ENCODE measurements around the gene GASK1A.
A peak's percentile ranks its signal among the peaks of the same experiment; 100 is the strongest.

Gene GASK1A

DNA sequence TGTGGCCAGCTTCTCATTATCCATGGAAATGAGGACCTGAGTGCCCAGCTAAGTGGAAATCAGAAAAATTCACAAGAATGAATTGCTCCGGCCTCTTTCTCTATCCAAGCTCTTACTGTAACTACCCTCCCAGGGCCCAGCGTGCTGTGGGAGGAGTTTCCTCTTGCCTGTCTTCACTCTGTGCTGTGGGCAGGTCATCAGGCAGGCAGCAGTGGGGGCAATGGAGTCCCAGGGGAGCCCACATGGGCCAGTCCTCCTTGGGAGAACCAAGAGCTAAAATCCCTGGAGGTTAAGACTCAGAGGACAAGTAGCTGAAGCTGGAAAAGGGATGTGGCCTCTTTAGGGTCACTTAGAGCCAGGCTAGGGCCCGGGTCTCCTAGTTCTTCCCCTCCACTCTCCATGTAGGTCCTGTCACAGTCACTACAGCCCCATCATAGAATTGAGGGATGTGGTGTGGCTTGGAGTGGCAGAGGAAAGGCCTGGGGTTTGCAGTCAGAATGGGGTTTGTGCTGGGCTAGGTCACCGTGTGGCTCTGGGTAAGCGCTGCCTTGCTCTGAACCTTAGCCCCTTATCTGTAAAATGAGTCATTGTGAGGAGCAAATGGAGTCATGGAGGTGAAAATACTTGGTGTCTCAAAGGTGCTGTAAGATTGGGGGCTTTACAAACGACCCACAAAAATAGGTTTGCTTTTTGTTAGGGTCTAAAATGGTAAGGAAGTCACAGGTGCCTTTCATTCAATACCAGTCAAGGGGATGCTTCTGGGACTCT, 3.7 kb downstream of the GASK1A start:
- DNase-seq (ENCODE audit: low read depth, low spot score), result no peak

GRCh38 chr3:42983927-42984326, 4.8 kb downstream of the GASK1A start:
- DNase-seq (ENCODE audit: low read depth, low spot score), result no peak

- DNase-seq (ENCODE audit: low read depth, low spot score), result no peak
Measured at GRCh38 chr3:42984701-42985100, 5.6 kb downstream of the GASK1A start.

- no peak for DNase-seq (ENCODE audit: low read depth, low spot score)
Measured at GRCh38 chr3:42988097-42988496, 9.0 kb downstream of the GASK1A start.

DNA sequence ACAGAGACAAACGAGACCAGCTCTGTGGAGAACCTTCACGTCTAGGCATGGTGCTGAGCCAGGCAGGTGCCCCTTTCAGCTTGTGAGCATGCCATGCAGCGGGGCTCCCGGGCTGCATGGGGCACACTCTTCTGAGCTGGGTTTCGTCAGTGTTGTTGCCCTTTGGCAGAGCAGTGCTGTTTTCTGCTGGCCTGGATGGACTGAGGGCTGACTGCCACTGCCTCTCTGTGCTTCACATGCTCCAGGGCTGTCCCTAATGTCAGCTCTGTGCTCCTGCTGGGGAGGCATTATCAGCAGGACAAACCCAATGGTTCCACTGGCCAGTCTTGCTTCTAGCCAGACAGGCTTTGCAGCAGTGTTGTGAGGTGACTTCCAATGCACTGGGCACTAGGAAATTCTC, 9.5 kb downstream of the GASK1A start:
- DNase-seq (ENCODE audit: low read depth, low spot score), result no peak

GRCh38 chr3:42991341-42992315, 12.5 kb downstream of the GASK1A start:
- no peak for DNase-seq (ENCODE audit: low read depth, low spot score)

GRCh38 chr3:42994595-42994994, 15.5 kb downstream of the GASK1A start:
- no peak for DNase-seq (ENCODE audit: low read depth, low spot score)

DNA sequence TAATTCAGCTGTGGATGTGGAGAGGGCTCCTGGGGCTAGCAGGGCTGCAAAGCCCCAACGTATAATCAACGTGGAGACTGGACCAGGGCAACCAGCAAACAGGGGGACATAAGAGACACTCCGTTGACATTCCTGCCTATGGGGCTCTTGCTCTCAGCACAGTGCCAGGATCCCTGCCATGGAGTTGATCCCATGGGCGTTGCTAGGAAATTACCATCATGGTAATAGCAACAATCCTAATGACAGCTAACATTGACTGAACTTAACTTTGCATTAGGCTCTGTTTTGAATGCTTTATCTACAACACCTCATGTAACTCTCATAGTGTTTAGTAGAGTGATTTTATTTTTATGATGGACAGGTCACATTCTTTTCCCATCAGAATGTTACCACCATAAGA, 16.9 kb downstream of the GASK1A start:
- DNase-seq (ENCODE audit: low read depth, low spot score), result no peak

GRCh38 chr3:42996633-42997075, 17.5 kb downstream of the GASK1A start:
- DNase-seq (ENCODE audit: low read depth, low spot score), result no peak

GRCh38 chr3:42999212-42999611, 20.1 kb downstream of the GASK1A start:
- DNase-seq (ENCODE audit: low read depth, low spot score), result no peak

DNA sequence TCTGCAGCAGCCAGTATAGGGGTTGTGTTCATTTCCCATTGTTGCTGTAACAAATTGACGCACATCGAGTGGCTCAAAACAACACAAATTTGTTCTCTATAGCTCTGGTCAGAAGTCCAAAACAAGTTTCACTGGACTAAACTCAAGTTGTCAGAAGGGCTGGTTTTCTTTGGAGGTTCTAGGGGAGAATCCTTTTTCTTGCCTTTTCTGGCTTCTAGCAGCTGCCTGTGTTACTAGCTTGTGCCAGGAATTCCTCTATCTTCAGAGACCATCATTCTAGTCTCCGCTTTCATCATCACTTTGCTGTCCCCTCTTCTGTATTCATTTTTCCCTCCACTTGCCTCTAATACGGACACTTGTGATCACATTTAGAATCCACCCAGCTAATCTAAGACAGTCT, 20.5 kb downstream of the GASK1A start:
- no peak for DNase-seq (ENCODE audit: low read depth, low spot score)

DNA sequence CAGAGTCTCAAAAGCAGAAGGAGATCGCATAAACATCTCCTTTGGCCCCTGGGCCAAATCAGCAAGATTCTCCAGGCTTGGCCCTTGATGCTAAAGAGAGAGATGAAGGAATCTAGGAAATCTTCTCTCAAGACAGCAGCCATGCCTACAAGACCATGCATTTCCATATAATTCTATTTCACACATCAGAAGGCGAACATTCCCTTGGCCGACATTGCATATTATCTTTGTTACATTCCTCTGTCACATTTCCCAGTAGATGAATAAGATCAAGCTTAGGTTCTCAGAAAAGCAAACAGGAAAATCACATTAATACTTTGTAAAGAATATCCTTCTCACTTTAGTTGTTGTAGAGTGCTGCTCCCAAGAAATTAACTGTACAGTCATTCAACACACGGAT, 21.3 kb downstream of the GASK1A start:
- DNase-seq (ENCODE audit: low read depth, low spot score), result no peak

GRCh38 chr3:43001094-43001553, 22.0 kb downstream of the GASK1A start:
- DNase-seq (ENCODE audit: low read depth, low spot score), result peak; percentile 63

DNA sequence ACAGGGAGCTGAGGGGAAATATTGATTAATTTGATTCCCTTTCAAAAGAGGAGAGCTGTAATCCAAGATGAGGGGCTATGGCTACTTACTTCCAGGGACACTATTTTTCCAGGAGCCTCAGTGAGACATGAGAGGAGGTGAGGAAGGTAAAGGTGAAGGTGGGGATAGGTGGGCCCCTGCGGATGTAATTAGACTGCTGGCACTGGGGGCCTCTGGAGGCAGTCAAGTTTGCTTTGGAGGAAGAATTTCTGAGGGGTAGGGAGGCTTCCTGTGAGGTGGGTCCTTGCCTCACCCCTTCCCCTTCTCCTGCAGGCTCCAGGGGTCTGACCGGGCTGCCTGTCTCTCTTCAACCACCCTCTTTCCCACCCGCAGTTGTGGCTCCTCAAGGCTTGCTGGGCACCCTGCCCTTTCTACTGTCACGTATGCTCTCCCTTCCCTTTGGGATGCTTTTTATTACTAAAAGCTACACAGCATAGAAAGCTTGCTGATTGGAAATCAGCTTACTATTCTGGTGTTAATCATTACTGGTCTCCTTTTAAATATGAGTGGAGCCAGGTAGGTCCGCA, 22.5 kb downstream of the GASK1A start:
- DNase-seq (ENCODE audit: low read depth, low spot score), result no peak

GRCh38 chr3:43004282-43004681, 25.2 kb downstream of the GASK1A start:
- no peak for DNase-seq (ENCODE audit: low read depth, low spot score)

DNA sequence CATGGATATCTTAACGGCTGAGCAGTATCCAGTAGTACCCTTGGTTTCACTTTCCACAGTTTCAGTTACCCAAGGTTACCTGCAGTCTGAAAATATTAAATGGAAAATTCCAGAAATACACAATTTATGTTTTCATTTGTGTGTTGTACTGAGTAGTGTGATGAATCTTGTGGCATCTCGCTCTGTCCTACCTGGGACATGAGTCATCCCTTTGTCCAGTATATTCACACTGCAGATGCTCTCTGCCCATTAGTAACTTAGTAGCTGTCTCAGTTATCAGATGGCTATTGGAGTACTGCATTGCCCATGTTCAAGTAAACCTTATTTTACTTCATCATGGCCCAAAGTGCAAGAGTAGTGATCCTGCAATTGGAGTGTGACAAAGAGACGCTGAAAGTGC, 26.1 kb downstream of the GASK1A start:
- no peak for DNase-seq (ENCODE audit: low read depth, low spot score)

GRCh38 chr3:43005981-43006380, 26.9 kb downstream of the GASK1A start:
- DNase-seq (ENCODE audit: low read depth, low spot score), result no peak

GRCh38 chr3:43006825-43007224, 27.7 kb downstream of the GASK1A start:
- DNase-seq (ENCODE audit: low read depth, low spot score), result no peak

- DNase-seq (ENCODE audit: low read depth, low spot score), result no peak
Measured at GRCh38 chr3:43009547-43009946, 30.4 kb downstream of the GASK1A start.

- no peak for DNase-seq (ENCODE audit: low read depth, low spot score)
Measured at GRCh38 chr3:43010638-43011037, 31.5 kb downstream of the GASK1A start.

DNA sequence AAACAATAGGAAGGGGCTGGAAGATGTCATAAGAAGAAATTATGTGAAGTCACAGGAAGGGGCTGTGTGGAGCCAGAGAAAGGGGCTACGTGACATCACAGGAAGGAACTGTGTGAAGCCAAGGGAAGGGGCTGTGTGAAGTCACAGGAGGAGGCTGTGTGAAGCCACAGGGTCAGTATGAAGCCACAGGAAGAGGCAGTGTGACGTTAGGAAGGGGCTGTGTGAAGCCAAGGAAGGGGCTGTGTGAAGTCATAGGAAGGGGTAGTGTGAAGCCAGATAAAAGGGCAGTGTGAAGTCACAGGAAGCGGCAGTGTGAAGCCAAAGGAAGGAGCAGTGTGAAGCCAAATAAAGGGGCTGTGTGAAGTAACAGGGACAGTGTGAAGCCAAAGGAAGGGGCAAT, 32.5 kb downstream of the GASK1A start:
- no peak for DNase-seq (ENCODE audit: low read depth, low spot score)

- DNase-seq (ENCODE audit: low read depth, low spot score), result no peak
Measured at GRCh38 chr3:43012174-43012573, 33.1 kb downstream of the GASK1A start.

Data from brain pericyte (primary cell).